Neural progenitor cell (in vitro differentiated cells): ENCODE measurements around the gene CNTRL.

Experiments used
- EZH2 ChIP-seq: fragments of 200-600 bp; sonication (generic); IDR thresholded peaks from 2 replicates; pipeline ENCODE4 v1.6.1; 2017; ENCODE audit warnings: antibody characterized with exemption, mild to moderate bottlenecking, moderate library complexity
- EZH2phosphoT487 ChIP-seq: fragments of 200-600 bp; sonication (generic); IDR thresholded peaks from 2 replicates; pipeline ENCODE4 v1.6.1; 2017; ENCODE audit warnings: antibody characterized with exemption
- TF ChIP-seq, protein P1 (sequence below): fragments of 200-600 bp; sonication (generic); IDR thresholded peaks from 2 replicates; pipeline ENCODE4 v1.5.1; 2017; ENCODE audit warnings: antibody characterized with exemption, mild to moderate bottlenecking

GRCh38 chr9:121192518-121192917 is 117.8 kb downstream of the CNTRL start:
- TF ChIP-seq, protein P1, sequence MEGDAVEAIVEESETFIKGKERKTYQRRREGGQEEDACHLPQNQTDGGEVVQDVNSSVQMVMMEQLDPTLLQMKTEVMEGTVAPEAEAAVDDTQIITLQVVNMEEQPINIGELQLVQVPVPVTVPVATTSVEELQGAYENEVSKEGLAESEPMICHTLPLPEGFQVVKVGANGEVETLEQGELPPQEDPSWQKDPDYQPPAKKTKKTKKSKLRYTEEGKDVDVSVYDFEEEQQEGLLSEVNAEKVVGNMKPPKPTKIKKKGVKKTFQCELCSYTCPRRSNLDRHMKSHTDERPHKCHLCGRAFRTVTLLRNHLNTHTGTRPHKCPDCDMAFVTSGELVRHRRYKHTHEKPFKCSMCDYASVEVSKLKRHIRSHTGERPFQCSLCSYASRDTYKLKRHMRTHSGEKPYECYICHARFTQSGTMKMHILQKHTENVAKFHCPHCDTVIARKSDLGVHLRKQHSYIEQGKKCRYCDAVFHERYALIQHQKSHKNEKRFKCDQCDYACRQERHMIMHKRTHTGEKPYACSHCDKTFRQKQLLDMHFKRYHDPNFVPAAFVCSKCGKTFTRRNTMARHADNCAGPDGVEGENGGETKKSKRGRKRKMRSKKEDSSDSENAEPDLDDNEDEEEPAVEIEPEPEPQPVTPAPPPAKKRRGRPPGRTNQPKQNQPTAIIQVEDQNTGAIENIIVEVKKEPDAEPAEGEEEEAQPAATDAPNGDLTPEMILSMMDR: no peak
- TF ChIP-seq EZH2: no peak
- TF ChIP-seq EZH2phosphoT487: no peak
